ENCODE results near the gene OGDH.

- TF ChIP-seq CTCF (conservative IDR thresholded peaks at IDR 0.05; ENCODE audit: low read depth, low read length) (no peak), MXI1 (IDR thresholded peaks at IDR 0.05; ENCODE audit: borderline replicate concordance, low read depth, low read length) (no peak), POLR2A (IDR thresholded peaks at IDR 0.05; ENCODE audit: low read depth, low read length) (no peak), RFX5 (IDR thresholded peaks at IDR 0.05; ENCODE audit: low read depth, low read length) (no peak), SMC3 (IDR thresholded peaks at IDR 0.05; ENCODE audit: low read depth, low read length) (no peak), MAFK (IDR thresholded peaks at IDR 0.05; ENCODE audit: low read depth, low read length) (no peak), CHD1 (IDR thresholded peaks at IDR 0.05; ENCODE audit: low read depth, low read length) (no peak), FOS (IDR thresholded peaks at IDR 0.05; ENCODE audit: low read depth, low read length) (no peak), BHLHE40 (IDR thresholded peaks at IDR 0.05; ENCODE audit: low read depth, low read length) (no peak)
These were observed 15.5 kb upstream of the OGDH start for GRCh38 chr7:44590910-44591309.

All from IMR-90 (cell line).